ENCODE data around the gene EAF1.

Gene EAF1

DNA sequence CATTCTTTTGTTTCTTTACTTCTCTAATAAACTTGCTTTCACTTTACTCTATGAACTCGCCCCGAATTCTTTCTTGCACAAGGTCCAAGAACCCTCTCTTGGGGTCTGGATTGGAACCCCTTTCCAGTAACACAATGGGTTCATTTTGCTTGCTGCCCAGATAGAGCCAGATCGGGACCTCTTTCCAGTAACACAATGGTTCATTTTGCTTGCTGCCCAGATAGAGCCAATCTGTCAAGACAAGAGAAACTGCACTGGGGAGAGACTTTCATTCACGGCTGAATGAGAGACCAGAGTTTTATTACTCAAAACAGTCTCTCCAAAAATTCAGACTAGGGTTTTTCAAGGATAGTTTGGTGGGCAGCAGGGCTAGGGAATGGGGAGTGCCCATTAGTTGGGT, 25.5 kb upstream of the EAF1 start:
- no peak overlapping the region for H3K4me3 ChIP-seq (ENCODE audit: low read depth, low read length)
- ChIA-PET POLR2A (no interaction called here), CTCF (interaction anchor here (4.3 kb wide), 1 partner anchor 134 kb away, joined by 109 read pairs; no protein-coding TSS in a partner anchor)

DNA sequence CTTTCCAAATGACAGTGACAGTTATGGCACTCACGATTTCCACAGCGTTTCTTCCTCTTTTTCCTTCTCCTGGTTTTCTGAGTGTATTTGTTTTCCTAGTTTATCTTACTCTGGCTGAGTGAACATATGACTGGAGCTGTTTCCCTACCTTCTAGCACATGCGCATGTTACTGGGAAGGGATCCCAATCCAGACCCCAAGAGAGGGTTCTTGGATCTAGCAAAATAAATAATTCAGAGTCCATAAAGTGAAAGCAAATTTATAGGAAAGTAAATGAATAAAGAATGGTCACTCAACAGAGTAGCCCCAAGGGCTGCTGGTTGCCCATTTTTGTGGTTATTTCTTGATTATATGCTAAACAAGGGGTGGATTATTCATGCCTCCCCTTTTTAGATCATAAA, 23.9 kb upstream of the EAF1 start:
- Histone ChIP-seq H3K9me3 (ENCODE audit: control insufficient read depth, insufficient read depth, low read depth, low read length) (no peaks in the 10 kb centered on the region), H3K4me3 (ENCODE audit: low read depth, low read length) (no peak overlapping the region), H3K4me1 (ENCODE audit: control insufficient read depth, insufficient read depth, low read length) (no peaks in the 10 kb centered on the region), H3K27ac (ENCODE audit: extremely low read depth, low read depth, low read length) (no peak overlapping the region), H3K36me3 (ENCODE audit: control insufficient read depth in 2 of 2, insufficient read depth in 1 of 2, low read length in 2 of 2) (peaks cover 0 to 5% of the 10 kb centered on the region in 2 experiments; a peak in 2 of 3 replicates)
- ChIA-PET POLR2A (no interaction called here), CTCF (interaction anchor here (0.7 to 4.3 kb wide), 2 partner anchors 23 to 136 kb away, joined by 4 to 109 read pairs; no protein-coding TSS in a partner anchor)
- TF ChIP-seq ZNF239 (tag by site-specific recombination; IDR thresholded peaks at IDR 0.05) (no peak), REST (tag by site-specific recombination; IDR thresholded peaks at IDR 0.05) (no peak), RBAK (tag by site-specific recombination; IDR thresholded peaks at IDR 0.05) (no peak), ZNF624 (tag by site-specific recombination; IDR thresholded peaks at IDR 0.05) (no peak), ZSCAN16 (tag by site-specific recombination; IDR thresholded peaks at IDR 0.05) (no peak), IKZF3 (tag by site-specific recombination; IDR thresholded peaks at IDR 0.05) (no peak), MYNN (tag by site-specific recombination; IDR thresholded peaks at IDR 0.05; ENCODE audit: borderline replicate concordance) (no peak), ZNF114 (tag by site-specific recombination; IDR thresholded peaks at IDR 0.05) (no peak), ZNF214 (tag by site-specific recombination; IDR thresholded peaks at IDR 0.05; ENCODE audit: borderline replicate concordance) (no peak), ZNF302 (tag by site-specific recombination; IDR thresholded peaks at IDR 0.05; ENCODE audit: low read depth) (no peak)
- TF ChIP-seq, protein P1, sequence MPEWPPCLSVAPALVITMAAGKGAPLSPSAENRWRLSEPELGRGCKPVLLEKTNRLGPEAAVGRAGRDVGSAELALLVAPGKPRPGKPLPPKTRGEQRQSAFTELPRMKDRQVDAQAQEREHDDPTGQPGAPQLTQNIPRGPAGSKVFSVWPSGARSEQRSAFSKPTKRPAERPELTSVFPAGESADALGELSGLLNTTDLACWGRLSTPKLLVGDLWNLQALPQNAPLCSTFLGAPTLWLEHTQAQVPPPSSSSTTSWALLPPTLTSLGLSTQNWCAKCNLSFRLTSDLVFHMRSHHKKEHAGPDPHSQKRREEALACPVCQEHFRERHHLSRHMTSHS (tag by site-specific recombination; IDR thresholded peaks at IDR 0.05), result no peak
- TF ChIP-seq, protein P2, sequence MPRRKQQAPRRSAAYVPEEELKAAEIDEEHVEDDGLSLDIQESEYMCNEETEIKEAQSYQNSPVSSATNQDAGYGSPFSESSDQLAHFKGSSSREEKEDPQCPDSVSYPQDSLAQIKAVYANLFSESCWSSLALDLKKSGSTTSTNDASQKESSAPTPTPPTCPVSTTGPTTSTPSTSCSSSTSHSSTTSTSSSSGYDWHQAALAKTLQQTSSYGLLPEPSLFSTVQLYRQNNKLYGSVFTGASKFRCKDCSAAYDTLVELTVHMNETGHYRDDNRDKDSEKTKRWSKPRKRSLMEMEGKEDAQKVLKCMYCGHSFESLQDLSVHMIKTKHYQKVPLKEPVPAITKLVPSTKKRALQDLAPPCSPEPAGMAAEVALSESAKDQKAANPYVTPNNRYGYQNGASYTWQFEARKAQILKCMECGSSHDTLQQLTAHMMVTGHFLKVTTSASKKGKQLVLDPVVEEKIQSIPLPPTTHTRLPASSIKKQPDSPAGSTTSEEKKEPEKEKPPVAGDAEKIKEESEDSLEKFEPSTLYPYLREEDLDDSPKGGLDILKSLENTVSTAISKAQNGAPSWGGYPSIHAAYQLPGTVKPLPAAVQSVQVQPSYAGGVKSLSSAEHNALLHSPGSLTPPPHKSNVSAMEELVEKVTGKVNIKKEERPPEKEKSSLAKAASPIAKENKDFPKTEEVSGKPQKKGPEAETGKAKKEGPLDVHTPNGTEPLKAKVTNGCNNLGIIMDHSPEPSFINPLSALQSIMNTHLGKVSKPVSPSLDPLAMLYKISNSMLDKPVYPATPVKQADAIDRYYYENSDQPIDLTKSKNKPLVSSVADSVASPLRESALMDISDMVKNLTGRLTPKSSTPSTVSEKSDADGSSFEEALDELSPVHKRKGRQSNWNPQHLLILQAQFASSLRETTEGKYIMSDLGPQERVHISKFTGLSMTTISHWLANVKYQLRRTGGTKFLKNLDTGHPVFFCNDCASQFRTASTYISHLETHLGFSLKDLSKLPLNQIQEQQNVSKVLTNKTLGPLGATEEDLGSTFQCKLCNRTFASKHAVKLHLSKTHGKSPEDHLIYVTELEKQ (tag by site-specific recombination; IDR thresholded peaks at IDR 0.05; ENCODE audit: borderline replicate concordance), result no peak

More for the DNA sequence above, 25.5 kb upstream of the EAF1 start:
- Histone ChIP-seq H3K27ac (ENCODE audit: extremely low read depth, low read depth, low read length) (no peak overlapping the region), H3K36me3 (ENCODE audit: control insufficient read depth in 2 of 2, insufficient read depth in 1 of 2, low read length in 2 of 2) (peaks cover 0 to 3% of the 10 kb centered on the region in 2 experiments; a peak in 2 of 3 replicates), H3K4me1 (ENCODE audit: control insufficient read depth, insufficient read depth, low read length) (no peaks in the 10 kb centered on the region), H3K9me3 (ENCODE audit: control insufficient read depth, insufficient read depth, low read depth, low read length) (no peaks in the 10 kb centered on the region)
- no peak for TF ChIP-seq KLF1 (tag by site-specific recombination; IDR thresholded peaks at IDR 0.05)
- no peak for TF ChIP-seq ZBTB48 (tag by site-specific recombination; IDR thresholded peaks at IDR 0.05)
- no peak for TF ChIP-seq ZNF837 (tag by site-specific recombination; IDR thresholded peaks at IDR 0.05)
- TF ChIP-seq, protein P3, sequence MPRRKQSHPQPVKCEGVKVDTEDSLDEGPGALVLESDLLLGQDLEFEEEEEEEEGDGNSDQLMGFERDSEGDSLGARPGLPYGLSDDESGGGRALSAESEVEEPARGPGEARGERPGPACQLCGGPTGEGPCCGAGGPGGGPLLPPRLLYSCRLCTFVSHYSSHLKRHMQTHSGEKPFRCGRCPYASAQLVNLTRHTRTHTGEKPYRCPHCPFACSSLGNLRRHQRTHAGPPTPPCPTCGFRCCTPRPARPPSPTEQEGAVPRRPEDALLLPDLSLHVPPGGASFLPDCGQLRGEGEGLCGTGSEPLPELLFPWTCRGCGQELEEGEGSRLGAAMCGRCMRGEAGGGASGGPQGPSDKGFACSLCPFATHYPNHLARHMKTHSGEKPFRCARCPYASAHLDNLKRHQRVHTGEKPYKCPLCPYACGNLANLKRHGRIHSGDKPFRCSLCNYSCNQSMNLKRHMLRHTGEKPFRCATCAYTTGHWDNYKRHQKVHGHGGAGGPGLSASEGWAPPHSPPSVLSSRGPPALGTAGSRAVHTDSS (tag by site-specific recombination; IDR thresholded peaks at IDR 0.05), result no peak
- TF ChIP-seq ZNF596 (tag by site-specific recombination; IDR thresholded peaks at IDR 0.05), result no peak
- no peak for TF ChIP-seq ATF2 (tag by site-specific recombination; IDR thresholded peaks at IDR 0.05; ENCODE audit: low read depth)
- TF ChIP-seq ZNF639 (tag by site-specific recombination; IDR thresholded peaks at IDR 0.05), result no peak
- TF ChIP-seq ZNF133 (tag by site-specific recombination; IDR thresholded peaks at IDR 0.05), result no peak
- TF ChIP-seq ZNF223 (tag by site-specific recombination; IDR thresholded peaks at IDR 0.05), result no peak
- no peak for TF ChIP-seq ZNF138 (tag by site-specific recombination; IDR thresholded peaks at IDR 0.05; ENCODE audit: borderline replicate concordance)
